ENCODE results near the gene THSD4. TPM values are rescaled to one million over a fixed set of nuclear protein-coding genes. Genes with fewer than 3 reads are reported as not detected.

THSD4 gene
- total and polyA plus RNA-seq, 3 experiments from 2014 or later = not detected

DNA sequence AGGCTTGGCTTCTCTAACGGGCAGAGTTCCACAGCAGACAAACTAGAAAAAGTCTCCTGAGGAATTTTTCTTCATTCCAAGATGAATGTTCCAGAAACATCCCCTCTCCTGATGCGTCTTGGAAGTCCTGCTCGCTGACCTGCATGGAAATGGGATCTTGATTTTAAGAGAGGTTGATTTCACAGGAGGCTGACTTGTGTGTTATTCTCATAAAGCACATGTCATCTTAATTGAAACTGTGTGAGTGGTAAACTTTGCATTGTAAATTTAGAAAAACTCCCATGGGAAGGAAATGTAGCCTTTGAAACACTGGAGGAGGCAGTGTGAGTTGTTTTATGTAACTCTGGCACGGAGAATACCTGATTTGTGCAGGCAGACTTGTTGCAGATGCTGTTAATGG, 357.3 kb downstream of the THSD4 start:
- Histone ChIP-seq H3K27me3 (ENCODE audit: insufficient read depth, low read length, poor library complexity, severe bottlenecking) (no peaks in the 10 kb centered on the region), H3K36me3 (ENCODE audit: insufficient read depth, low read length) (no peaks in the 10 kb centered on the region), H3K4me1 (ENCODE audit: insufficient read depth, low read length) (no peaks in the 10 kb centered on the region), H3K4me3 (ENCODE audit: low read length) (no peak overlapping the region), H3K9me3 (ENCODE audit: low read length) (no peaks in the 10 kb centered on the region), H3K27ac (ENCODE audit: low read depth, low read length) (no peak overlapping the region)
- Mint-ChIP-seq H3K9me3 (no peaks in the 10 kb centered on the region), H3K27me3 (peaks cover 7 to 8% of the 10 kb centered on the region in 2 donors), H3K36me3 (no peaks in the 10 kb centered on the region), H3K27ac (no peak overlapping the region), H3K4me1 (no peaks in the 10 kb centered on the region), H3K4me3 (no peak overlapping the region)
- no peak for DNase-seq
- POLR2A ChIA-PET = no interaction called here
- CTCF ChIA-PET = no interaction called here

DNA sequence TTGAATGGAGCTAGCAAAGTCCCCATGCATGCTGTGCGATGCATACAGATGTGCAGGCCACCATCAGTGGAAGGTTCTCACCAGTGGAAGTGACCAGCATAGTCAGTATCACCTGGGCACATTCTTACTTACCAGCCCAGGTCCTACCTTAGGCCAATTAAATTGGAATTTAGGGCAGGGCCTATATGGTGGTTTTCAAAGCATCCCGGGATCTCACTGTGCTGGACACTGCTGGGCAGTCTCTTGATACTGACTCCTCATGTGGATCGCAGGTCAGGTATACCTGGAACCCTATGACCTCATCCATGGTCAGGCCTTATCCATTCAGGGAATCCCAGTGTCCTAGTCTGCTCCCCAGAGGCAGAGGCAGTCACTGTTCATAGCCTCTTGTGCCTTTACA, 358.5 kb downstream of the THSD4 start:
- no peak for DNase-seq
- Mint-ChIP-seq H3K36me3 (no peaks in the 10 kb centered on the region), H3K9me3 (no peaks in the 10 kb centered on the region), H3K4me1 (no peaks in the 10 kb centered on the region), H3K27ac (no peak overlapping the region), H3K4me3 (no peak overlapping the region), H3K27me3 (peaks cover 6 to 8% of the 10 kb centered on the region in 2 donors)
- H3K36me3 ChIP-seq (ENCODE audit: insufficient read depth, low read length) = no peaks in the 10 kb centered on the region
- no peaks in the 10 kb centered on the region for H3K4me1 ChIP-seq (ENCODE audit: insufficient read depth, low read length)
- H3K27ac ChIP-seq (ENCODE audit: low read depth, low read length) = no peak overlapping the region
- POLR2A ChIA-PET = no interaction called here
- CTCF ChIA-PET = no interaction called here
- H3K27me3 ChIP-seq (ENCODE audit: insufficient read depth, low read length, poor library complexity, severe bottlenecking) = no peaks in the 10 kb centered on the region
- no peaks in the 10 kb centered on the region for H3K9me3 ChIP-seq (ENCODE audit: low read length)
- H3K4me3 ChIP-seq (ENCODE audit: low read length) = no peak overlapping the region

DNA sequence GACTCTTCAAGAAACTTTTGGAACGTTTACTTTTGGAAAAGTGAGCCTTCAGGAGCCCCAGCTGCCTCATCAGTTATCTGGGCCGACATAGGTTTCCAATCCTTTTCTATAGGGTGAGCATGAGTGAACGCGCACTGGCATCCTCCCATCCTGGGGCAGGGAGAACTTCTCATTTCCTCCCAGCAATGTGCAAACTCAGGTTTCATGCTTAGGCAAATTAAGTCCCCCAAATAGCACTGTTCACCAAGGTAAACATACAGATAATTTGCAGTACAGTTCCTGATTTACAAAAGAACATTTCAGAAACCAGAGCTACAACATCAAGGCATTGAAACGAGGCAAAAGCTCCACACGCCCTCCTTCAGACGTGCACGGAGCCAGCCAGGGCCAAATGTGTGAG, 361.6 kb downstream of the THSD4 start:
- no peaks in the 10 kb centered on the region for H3K27me3 ChIP-seq (ENCODE audit: insufficient read depth, low read length, poor library complexity, severe bottlenecking)
- Mint-ChIP-seq H3K4me3 (no peak overlapping the region), H3K9me3 (no peaks in the 10 kb centered on the region), H3K4me1 (no peaks in the 10 kb centered on the region), H3K27me3 (peaks cover 4 to 8% of the 10 kb centered on the region in 2 donors), H3K27ac (no peak overlapping the region), H3K36me3 (no peaks in the 10 kb centered on the region)
- no peak for DNase-seq
- H3K4me3 ChIP-seq (ENCODE audit: low read length) = no peak overlapping the region
- ChIA-PET CTCF (interaction anchor here (1.0 kb wide), 1 partner anchor 10 kb away, joined by 3 read pairs; no protein-coding TSS in a partner anchor), POLR2A (no interaction called here)
- H3K27ac ChIP-seq (ENCODE audit: low read depth, low read length) = no peak overlapping the region
- no peaks in the 10 kb centered on the region for H3K36me3 ChIP-seq (ENCODE audit: insufficient read depth, low read length)
- no peaks in the 10 kb centered on the region for H3K4me1 ChIP-seq (ENCODE audit: insufficient read depth, low read length)
- no peaks in the 10 kb centered on the region for H3K9me3 ChIP-seq (ENCODE audit: low read length)

DNA sequence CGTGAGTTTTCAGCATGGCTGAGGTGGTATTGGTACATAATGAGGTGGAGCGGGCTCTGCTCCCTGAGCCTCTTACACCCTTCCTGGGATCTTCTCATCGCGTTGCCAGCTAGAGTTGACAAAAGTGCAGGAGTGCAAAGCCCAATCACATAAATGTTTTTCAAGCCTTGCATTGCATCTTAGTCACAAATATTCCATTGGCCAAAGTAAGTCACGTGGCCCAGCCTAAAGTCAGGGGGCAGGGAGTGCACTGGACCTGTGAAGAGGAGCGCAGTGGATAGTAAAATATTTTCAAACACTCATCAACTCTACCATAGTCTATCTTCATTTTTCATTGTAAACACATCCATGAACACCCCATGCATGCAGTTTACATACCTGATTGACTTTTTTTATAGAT, 365.3 kb downstream of the THSD4 start:
- H3K27ac Mint-ChIP-seq = no peak overlapping the region
- no peak for DNase-seq
- no peaks in the 10 kb centered on the region for H3K9me3 Mint-ChIP-seq
- no peaks in the 10 kb centered on the region for H3K4me1 Mint-ChIP-seq
- no peaks in the 10 kb centered on the region for H3K36me3 Mint-ChIP-seq
- Histone ChIP-seq H3K4me3 (ENCODE audit: low read length) (no peak overlapping the region), H3K4me1 (ENCODE audit: insufficient read depth, low read length) (no peaks in the 10 kb centered on the region), H3K9me3 (ENCODE audit: low read length) (no peaks in the 10 kb centered on the region), H3K27ac (ENCODE audit: low read depth, low read length) (no peak overlapping the region), H3K36me3 (ENCODE audit: insufficient read depth, low read length) (no peaks in the 10 kb centered on the region), H3K27me3 (ENCODE audit: insufficient read depth, low read length, poor library complexity, severe bottlenecking) (no peaks in the 10 kb centered on the region)
- ChIA-PET CTCF (no interaction called here), POLR2A (no interaction called here)
- H3K27me3 Mint-ChIP-seq = peaks cover 2 to 15% of the 10 kb centered on the region in 2 donors
- no peak overlapping the region for H3K4me3 Mint-ChIP-seq

DNA sequence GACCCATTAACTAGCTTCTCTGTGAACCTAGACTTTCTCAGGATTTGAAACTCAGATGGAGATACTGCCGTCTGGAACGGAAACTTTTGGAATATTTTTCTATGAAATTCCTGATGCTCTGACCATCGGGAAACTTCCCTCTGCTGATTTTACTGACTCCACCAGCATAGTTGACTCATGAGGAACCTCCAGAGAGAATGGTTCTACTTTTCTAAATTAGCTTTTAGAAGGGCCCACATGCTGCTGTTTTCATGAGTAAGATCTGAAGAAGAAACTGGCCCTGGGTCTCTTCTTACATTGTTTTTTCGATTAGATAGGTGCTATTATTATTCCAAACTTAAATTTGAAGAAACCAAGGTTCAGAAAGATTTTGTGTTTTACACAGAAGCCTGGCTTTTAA, 368.8 kb downstream of the THSD4 start:
- Mint-ChIP-seq H3K9me3 (no peaks in the 10 kb centered on the region), H3K27me3 (peaks cover 6 to 24% of the 10 kb centered on the region in 2 donors), H3K4me1 (no peaks in the 10 kb centered on the region), H3K36me3 (no peaks in the 10 kb centered on the region), H3K27ac (no peak overlapping the region), H3K4me3 (no peak overlapping the region)
- no peak overlapping the region for H3K4me3 ChIP-seq (ENCODE audit: low read length)
- ChIA-PET CTCF (no interaction called here), POLR2A (no interaction called here)
- H3K27me3 ChIP-seq (ENCODE audit: insufficient read depth, low read length, poor library complexity, severe bottlenecking) = peaks cover 6% of the 10 kb centered on the region
- DNase-seq = no peak
- no peaks in the 10 kb centered on the region for H3K4me1 ChIP-seq (ENCODE audit: insufficient read depth, low read length)
- no peaks in the 10 kb centered on the region for H3K36me3 ChIP-seq (ENCODE audit: insufficient read depth, low read length)
- H3K9me3 ChIP-seq (ENCODE audit: low read length) = no peaks in the 10 kb centered on the region
- no peak overlapping the region for H3K27ac ChIP-seq (ENCODE audit: low read depth, low read length)

DNA sequence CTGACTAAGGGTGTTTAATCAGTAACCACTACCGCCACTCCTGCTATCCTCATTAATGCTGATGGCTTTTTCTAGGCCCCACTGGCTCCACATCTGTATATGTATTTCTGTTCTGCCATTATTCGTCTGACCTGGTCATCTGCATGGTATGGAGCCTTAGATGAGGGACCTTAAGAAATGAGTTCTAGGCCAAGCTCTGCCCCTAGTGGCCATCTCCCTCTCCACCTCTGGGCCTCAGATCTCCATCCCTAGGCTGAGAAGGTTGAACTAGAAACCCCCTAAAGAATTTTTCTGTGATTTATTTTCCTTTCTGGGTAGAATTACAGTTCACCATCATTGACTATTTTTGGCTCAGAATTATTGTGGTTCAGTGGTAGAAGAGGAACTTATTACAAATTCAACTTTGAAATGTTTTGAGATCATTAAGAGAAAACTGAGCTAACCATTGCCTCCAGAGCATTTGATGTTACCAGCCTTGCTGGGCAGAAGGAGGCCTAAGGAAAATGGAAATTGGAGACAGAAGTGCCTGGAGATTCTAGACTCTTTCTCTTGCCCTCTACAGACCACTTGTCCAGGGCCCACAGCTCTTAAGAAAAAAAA, 369.9 kb downstream of the THSD4 start:
- no peak for DNase-seq
- no peaks in the 10 kb centered on the region for H3K36me3 ChIP-seq (ENCODE audit: insufficient read depth, low read length)
- no peak overlapping the region for H3K27ac Mint-ChIP-seq
- H3K4me1 Mint-ChIP-seq = no peaks in the 10 kb centered on the region
- no peaks in the 10 kb centered on the region for H3K9me3 Mint-ChIP-seq
- H3K27ac ChIP-seq (ENCODE audit: low read depth, low read length) = no peak overlapping the region
- H3K4me3 Mint-ChIP-seq = no peak overlapping the region
- H3K4me1 ChIP-seq (ENCODE audit: insufficient read depth, low read length) = no peaks in the 10 kb centered on the region
- H3K36me3 Mint-ChIP-seq = no peaks in the 10 kb centered on the region
- POLR2A ChIA-PET = no interaction called here
- H3K4me3 ChIP-seq (ENCODE audit: low read length) = no peak overlapping the region
- CTCF ChIA-PET = no interaction called here
- peaks cover 6% of the 10 kb centered on the region for H3K27me3 ChIP-seq (ENCODE audit: insufficient read depth, low read length, poor library complexity, severe bottlenecking)
- H3K9me3 ChIP-seq (ENCODE audit: low read length) = no peaks in the 10 kb centered on the region
- peaks cover 8 to 32% of the 10 kb centered on the region in 2 donors for H3K27me3 Mint-ChIP-seq

DNA sequence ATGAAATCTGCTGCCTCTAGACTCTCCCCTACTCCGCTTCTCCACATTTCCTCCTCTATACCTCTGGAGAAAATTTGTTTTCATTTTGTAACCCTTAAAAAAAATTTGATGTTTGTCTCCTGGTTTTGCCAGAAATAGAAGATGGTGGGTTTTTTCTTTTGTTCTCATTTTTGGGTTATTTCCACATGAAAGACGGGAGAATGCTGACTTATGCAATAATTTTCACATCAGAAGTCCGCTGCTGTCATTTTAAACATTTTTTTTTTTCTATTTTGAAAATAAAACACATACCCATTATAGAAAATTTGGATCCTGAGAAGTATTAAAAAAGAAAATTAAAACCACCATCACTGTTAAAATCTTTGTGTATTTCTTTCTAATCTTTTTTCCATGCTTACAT, 374.3 kb downstream of the THSD4 start:
- H3K4me3 Mint-ChIP-seq = no peak overlapping the region
- H3K36me3 Mint-ChIP-seq = no peaks in the 10 kb centered on the region
- no peak for DNase-seq
- no peaks in the 10 kb centered on the region for H3K9me3 Mint-ChIP-seq
- peaks cover 9 to 31% of the 10 kb centered on the region in 2 donors for H3K27me3 Mint-ChIP-seq
- Histone ChIP-seq H3K27me3 (ENCODE audit: insufficient read depth, low read length, poor library complexity, severe bottlenecking) (peaks cover 6% of the 10 kb centered on the region), H3K36me3 (ENCODE audit: insufficient read depth, low read length) (no peaks in the 10 kb centered on the region), H3K4me3 (ENCODE audit: low read length) (no peak overlapping the region), H3K4me1 (ENCODE audit: insufficient read depth, low read length) (no peaks in the 10 kb centered on the region), H3K27ac (ENCODE audit: low read depth, low read length) (no peak overlapping the region), H3K9me3 (ENCODE audit: low read length) (no peaks in the 10 kb centered on the region)
- POLR2A ChIA-PET = no interaction called here
- H3K4me1 Mint-ChIP-seq = no peaks in the 10 kb centered on the region
- CTCF ChIA-PET = no interaction called here
- no peak overlapping the region for H3K27ac Mint-ChIP-seq

DNA sequence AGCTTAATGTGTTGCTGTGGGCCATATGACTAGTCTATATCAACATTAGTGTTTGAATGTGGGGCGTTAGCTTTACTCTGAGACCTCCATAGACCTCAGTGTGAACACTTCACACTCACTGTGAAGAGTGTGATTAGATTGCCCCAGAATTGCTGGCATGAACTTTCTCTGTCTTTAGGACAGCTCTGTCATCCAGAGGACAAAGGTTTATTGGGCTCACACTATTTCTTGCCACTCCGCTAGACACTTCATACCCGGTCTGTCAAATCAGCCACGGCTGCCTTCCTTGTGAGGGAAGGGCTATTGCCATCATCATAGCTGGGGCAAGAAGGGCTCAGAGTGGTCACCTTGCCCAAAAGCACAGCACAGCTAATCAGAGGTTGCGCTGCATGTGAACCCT, 378.3 kb downstream of the THSD4 start:
- Mint-ChIP-seq H3K4me1 (no peaks in the 10 kb centered on the region), H3K27ac (no peak overlapping the region), H3K9me3 (no peaks in the 10 kb centered on the region), H3K27me3 (peaks cover 11 to 32% of the 10 kb centered on the region in 2 donors), H3K36me3 (no peaks in the 10 kb centered on the region), H3K4me3 (no peak overlapping the region)
- no peaks in the 10 kb centered on the region for H3K36me3 ChIP-seq (ENCODE audit: insufficient read depth, low read length)
- H3K4me3 ChIP-seq (ENCODE audit: low read length) = no peak overlapping the region
- H3K4me1 ChIP-seq (ENCODE audit: insufficient read depth, low read length) = no peaks in the 10 kb centered on the region
- ChIA-PET CTCF (no interaction called here), POLR2A (no interaction called here)
- peaks cover 4% of the 10 kb centered on the region for H3K27me3 ChIP-seq (ENCODE audit: insufficient read depth, low read length, poor library complexity, severe bottlenecking)
- H3K27ac ChIP-seq (ENCODE audit: low read depth, low read length) = no peak overlapping the region
- no peaks in the 10 kb centered on the region for H3K9me3 ChIP-seq (ENCODE audit: low read length)
- no peak for DNase-seq

All from CD8-positive, alpha-beta memory T cell (primary cell).